Activated CD4-positive, alpha-beta T cell treated with anti-CD3 and anti-CD28 coated beads for 48 hours (primary cell): ENCODE data around the gene PLXNC1.

ENCODE experiments used
- DNase-seq: peaks from one replicate; pipeline ENCODE4 v3.0.0-alpha.2; 2020

Gene PLXNC1

GRCh38 chr12:94162108-94162507 is 13.7 kb downstream of the PLXNC1 start:
- no peak for DNase-seq

GRCh38 chr12:94163850-94164249 is 15.5 kb downstream of the PLXNC1 start:
- DNase-seq = no peak

GRCh38 chr12:94165138-94165537 is 16.8 kb downstream of the PLXNC1 start:
- no peak for DNase-seq

- DNase-seq = no peak
These were observed 17.4 kb downstream of the PLXNC1 start for GRCh38 chr12:94165670-94166364.

- no peak for DNase-seq
These were observed 18.8 kb downstream of the PLXNC1 start for GRCh38 chr12:94167071-94167755.

GRCh38 chr12:94167756-94168416 is 19.5 kb downstream of the PLXNC1 start:
- no peak for DNase-seq

GRCh38 chr12:94169495-94169894 is 21.1 kb downstream of the PLXNC1 start:
- peak; percentile 26 for DNase-seq

GRCh38 chr12:94169966-94170689 is 21.8 kb downstream of the PLXNC1 start:
- DNase-seq = no peak

- no peak for DNase-seq
These were observed 22.6 kb downstream of the PLXNC1 start for GRCh38 chr12:94170690-94171594.

GRCh38 chr12:94171595-94171930 is 23.2 kb downstream of the PLXNC1 start:
- DNase-seq = no peak

- DNase-seq = peak; percentile 67
These were observed 23.7 kb downstream of the PLXNC1 start for GRCh38 chr12:94172031-94172430.

GRCh38 chr12:94172973-94173372 is 24.6 kb downstream of the PLXNC1 start:
- DNase-seq = no peak

GRCh38 chr12:94173660-94174265 is 25.4 kb downstream of the PLXNC1 start:
- no peak for DNase-seq

- DNase-seq = peak; percentile 44
These were observed 26.2 kb downstream of the PLXNC1 start for GRCh38 chr12:94174576-94174975.

- DNase-seq = no peak
These were observed 27.6 kb downstream of the PLXNC1 start for GRCh38 chr12:94175763-94176668.

- no peak for DNase-seq
These were observed 29.7 kb downstream of the PLXNC1 start for GRCh38 chr12:94178054-94178453.

GRCh38 chr12:94178882-94179281 is 30.5 kb downstream of the PLXNC1 start:
- no peak for DNase-seq

GRCh38 chr12:94179723-94180122 is 31.3 kb downstream of the PLXNC1 start:
- no peak for DNase-seq

- no peak for DNase-seq
These were observed 32.4 kb downstream of the PLXNC1 start for GRCh38 chr12:94180558-94181296.
